Upper lobe of right lung (tissue), 1 donor: ENCODE results near the gene LYPD5. TPM values are rescaled to one million over a fixed set of nuclear protein-coding genes. Genes with fewer than 3 reads are reported as not detected.

ENCODE experiments used
- ATAC-seq: fragments of 200-7000 bp; cut with Tn5 transposase; one replicate; pipeline ENCODE4 v1.9.1; 2020; ENCODE audit warnings: mild to moderate bottlenecking, moderate library complexity
- DNase-seq: peaks from one replicate; pipeline ENCODE4 v3.0.0-alpha.2; 2020
- H3K27ac ChIP-seq: fragments of 200-600 bp; one replicate; pipeline ENCODE4 v1.8.0; 2022
- H3K27me3 ChIP-seq: fragments of 200-600 bp; one replicate; pipeline ENCODE4 v1.8.0; 2022; ENCODE audit warnings: mild to moderate bottlenecking
- H3K36me3 ChIP-seq: fragments of 200-600 bp; one replicate; pipeline ENCODE4 v1.8.0; 2022
- H3K4me1 ChIP-seq: fragments of 200-600 bp; one replicate; pipeline ENCODE4 v1.8.0; 2022
- H3K4me3 ChIP-seq: fragments of 200-600 bp; one replicate; pipeline ENCODE4 v1.8.0; 2022; ENCODE audit warnings: mild to moderate bottlenecking
- H3K9me3 ChIP-seq: fragments of 200-600 bp; one replicate; pipeline ENCODE4 v1.8.0; 2022
- intact Hi-C: fragments of 100-400 bp; cut with DNase I; formaldehyde crosslinking; loops from one replicate; pipeline ENCODE4 v1.11.0; 2022
- total RNA-seq: library from RNA; stranded (reverse); fragmentation: NEBNext Ultra II Directional; extraction: Animal tissue kit (Norgen Biotek cat#: 25700); gene quantifications from one replicate; pipeline ENCODE4 v1.2.1, GENCODE V29; 2021
- TF ChIP-seq, protein P1 (sequence below): fragments of 200-600 bp; IDR thresholded peaks from one replicate; pipeline ENCODE4 v1.8.0; 2022; ENCODE audit warnings: antibody characterized with exemption
- donor health status: DM: no; HTN: yes; CAD: no; lungs with severe emphysema.

Gene LYPD5
- total RNA-seq, 1 donor from 2014 or later, result 3.6 TPM

DNA sequence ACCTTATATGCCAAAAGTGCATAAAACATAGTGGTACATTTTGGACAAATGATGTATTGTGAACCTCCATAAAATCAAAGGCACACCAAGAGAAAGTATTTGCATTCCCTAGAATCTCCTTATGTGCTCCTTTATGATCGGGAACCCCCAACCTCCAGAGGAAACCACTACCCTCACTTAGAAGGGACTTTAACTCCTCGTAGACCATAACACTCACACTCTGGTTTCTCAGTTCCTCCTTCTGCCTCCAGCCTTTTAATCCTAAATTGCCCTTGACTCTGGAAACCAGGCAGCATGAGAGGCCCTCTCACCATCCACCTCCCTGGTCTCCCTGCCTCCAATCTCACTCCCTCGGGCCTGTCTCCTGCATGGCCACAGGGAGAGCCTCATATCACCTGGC lies 11.7 kb downstream of the LYPD5 start:
- no peak overlapping the region for H3K4me3 ChIP-seq
- H3K9me3 ChIP-seq, result no peaks in the 10 kb centered on the region
- H3K27me3 ChIP-seq, result peaks cover 4% of the 10 kb centered on the region
- no peaks in the 10 kb centered on the region for H3K36me3 ChIP-seq
- H3K4me1 ChIP-seq, result no peaks in the 10 kb centered on the region
- TF ChIP-seq, protein P1, sequence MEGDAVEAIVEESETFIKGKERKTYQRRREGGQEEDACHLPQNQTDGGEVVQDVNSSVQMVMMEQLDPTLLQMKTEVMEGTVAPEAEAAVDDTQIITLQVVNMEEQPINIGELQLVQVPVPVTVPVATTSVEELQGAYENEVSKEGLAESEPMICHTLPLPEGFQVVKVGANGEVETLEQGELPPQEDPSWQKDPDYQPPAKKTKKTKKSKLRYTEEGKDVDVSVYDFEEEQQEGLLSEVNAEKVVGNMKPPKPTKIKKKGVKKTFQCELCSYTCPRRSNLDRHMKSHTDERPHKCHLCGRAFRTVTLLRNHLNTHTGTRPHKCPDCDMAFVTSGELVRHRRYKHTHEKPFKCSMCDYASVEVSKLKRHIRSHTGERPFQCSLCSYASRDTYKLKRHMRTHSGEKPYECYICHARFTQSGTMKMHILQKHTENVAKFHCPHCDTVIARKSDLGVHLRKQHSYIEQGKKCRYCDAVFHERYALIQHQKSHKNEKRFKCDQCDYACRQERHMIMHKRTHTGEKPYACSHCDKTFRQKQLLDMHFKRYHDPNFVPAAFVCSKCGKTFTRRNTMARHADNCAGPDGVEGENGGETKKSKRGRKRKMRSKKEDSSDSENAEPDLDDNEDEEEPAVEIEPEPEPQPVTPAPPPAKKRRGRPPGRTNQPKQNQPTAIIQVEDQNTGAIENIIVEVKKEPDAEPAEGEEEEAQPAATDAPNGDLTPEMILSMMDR, result no peak
- intact Hi-C loops, result no loop called here
- no peak overlapping the region for H3K27ac ChIP-seq
- DNase-seq (peak; percentile 4), ATAC-seq (no peak)

- Histone ChIP-seq H3K9me3 (no peaks in the 10 kb centered on the region), H3K4me3 (no peak overlapping the region), H3K27ac (no peak overlapping the region), H3K36me3 (no peaks in the 10 kb centered on the region), H3K27me3 (peaks cover 4% of the 10 kb centered on the region), H3K4me1 (peaks cover 5% of the 10 kb centered on the region)
- ATAC-seq (peak; percentile 47), DNase-seq (no peak)
- TF ChIP-seq, protein P1, result no peak
- intact Hi-C loops, result no loop called here
Observed at GRCh38 chr19:43789029-43789428, 13.2 kb downstream of the LYPD5 start.

DNA sequence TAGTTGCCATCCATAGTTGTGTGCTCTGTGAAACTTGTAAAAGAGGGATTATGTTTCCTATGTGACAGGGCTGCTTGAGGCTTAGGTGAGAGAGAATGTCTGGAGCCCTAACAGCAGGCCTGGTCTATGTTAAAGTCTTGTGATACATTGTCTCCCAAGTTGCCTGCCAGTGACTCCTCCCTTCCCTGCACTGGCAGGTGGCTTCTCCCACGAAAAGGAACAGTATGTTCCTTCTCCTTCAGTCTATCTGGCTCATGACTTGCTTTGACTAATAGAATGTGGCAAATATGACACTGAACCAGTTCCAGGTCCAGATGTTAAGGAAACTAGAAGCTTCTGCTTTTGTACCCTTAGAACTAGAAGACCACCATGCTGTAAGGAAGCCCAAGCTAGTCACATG lies 15.6 kb downstream of the LYPD5 start:
- intact Hi-C loops, result no loop called here
- Histone ChIP-seq H3K4me3 (no peak overlapping the region), H3K9me3 (no peaks in the 10 kb centered on the region), H3K27ac (no peak overlapping the region), H3K4me1 (peaks cover 5% of the 10 kb centered on the region), H3K36me3 (no peaks in the 10 kb centered on the region), H3K27me3 (peaks cover 3% of the 10 kb centered on the region)
- ATAC-seq (no peak), DNase-seq (no peak)
- TF ChIP-seq, protein P1, result no peak

GRCh38 chr19:43784981-43785808 lies 17.1 kb downstream of the LYPD5 start:
- DNase-seq (peak; percentile 70), ATAC-seq (peak; percentile 92)
- Histone ChIP-seq H3K27me3 (peaks cover 8% of the 10 kb centered on the region), H3K4me3 (no peak overlapping the region), H3K9me3 (no peaks in the 10 kb centered on the region), H3K27ac (no peak overlapping the region), H3K36me3 (no peaks in the 10 kb centered on the region), H3K4me1 (peaks cover 5% of the 10 kb centered on the region)
- intact Hi-C loops, result no loop called here
- TF ChIP-seq, protein P1, result peak; percentile 99

DNA sequence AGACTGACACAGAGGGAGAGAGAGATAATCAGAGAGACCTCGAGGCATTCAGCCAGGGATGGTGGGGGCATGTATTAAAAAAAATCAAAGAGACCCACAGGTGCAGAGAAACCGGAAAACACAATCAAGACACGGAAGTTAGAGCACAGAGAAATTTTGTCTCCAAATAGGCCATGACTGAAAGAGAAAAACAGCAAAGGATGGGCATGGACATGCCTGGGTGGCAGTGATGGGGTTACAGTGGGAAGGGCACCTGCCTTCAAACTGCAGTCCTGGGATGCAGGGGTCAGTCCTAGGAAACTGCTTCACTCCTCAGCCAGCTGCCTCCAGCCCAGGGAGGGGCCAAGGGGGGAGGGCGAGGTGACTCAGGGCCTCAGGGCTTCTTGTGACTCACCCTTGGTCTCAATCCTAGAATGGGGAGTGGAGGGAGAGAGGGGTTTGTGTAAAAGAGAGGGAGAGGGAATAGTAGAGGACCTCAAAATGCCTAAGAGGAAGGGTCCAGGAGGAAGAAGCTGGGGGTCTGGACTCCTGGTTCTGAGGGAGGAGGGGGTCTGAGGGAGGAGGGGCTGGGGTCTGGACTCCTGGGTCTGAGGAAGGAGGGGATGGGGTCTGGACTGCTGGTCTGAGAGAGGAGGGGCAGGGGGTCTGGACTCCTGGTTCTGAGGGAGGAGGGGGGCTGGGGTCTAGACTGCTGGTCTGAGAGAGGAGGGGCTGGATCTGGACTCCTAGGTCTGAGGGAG lies 17.8 kb downstream of the LYPD5 start:
- H3K27ac ChIP-seq, result no peak overlapping the region

More for the DNA sequence above, 17.8 kb downstream of the LYPD5 start:
- Histone ChIP-seq H3K4me1 (peaks cover 5% of the 10 kb centered on the region), H3K27me3 (peaks cover 8% of the 10 kb centered on the region), H3K36me3 (no peaks in the 10 kb centered on the region), H3K9me3 (no peaks in the 10 kb centered on the region), H3K4me3 (no peak overlapping the region)
- ATAC-seq, result peak; percentile 45
- no peak for DNase-seq
- TF ChIP-seq, protein P1, result no peak
- intact Hi-C loops, result no loop called here
